GM15510 (cell line): ENCODE results near the gene CORO1A.
A peak's percentile ranks its signal among the peaks of the same experiment; 100 is the strongest.
"Not testable (repeated sequence)": the region's sequence is repeated elsewhere in the genome, so short reads cannot be mapped to it uniquely, and the experiment has no call there.

Experiments
- POLR2A ChIP-seq: IDR thresholded peaks from 3 replicates; pipeline ENCODE4 v1.6.1; 2011; ENCODE audit warnings: borderline replicate concordance; ENCODE audit not compliant: insufficient read length; ENCODE audit errors: extremely low read depth

The CORO1A gene

GRCh38 chr16:30187556-30187865 is 4.1 kb downstream of the CORO1A start:
- peak; percentile 13 for TF ChIP-seq POLR2A

GRCh38 chr16:30187971-30188561 is 4.7 kb downstream of the CORO1A start:
- TF ChIP-seq POLR2A: peak; percentile 2

GRCh38 chr16:30193615-30194014 is 10.2 kb downstream of the CORO1A start, which contains the start of the genes BOLA2B and SLX1A:
Gene BOLA2B, minus strand, starts transcription at chr16:30193666. Its CDS starts 71 bp downstream, at chr16:30193595.
Gene SLX1A, plus strand, starts transcription at chr16:30193875. Its CDS starts 210 bp downstream, at chr16:30194085.
- not testable (repeated sequence) for TF ChIP-seq POLR2A

- TF ChIP-seq POLR2A: not testable (repeated sequence)
These were observed 15.6 kb downstream of the CORO1A start, which contains the start of gene SULT1A3 for GRCh38 chr16:30199049-30199448. Gene SULT1A3, plus strand, starts transcription at chr16:30199255. Its CDS starts 1,474 bp downstream, at chr16:30200729.
